H1 (cell line): ENCODE data around the gene CD63. TPM values are rescaled to one million over a fixed set of nuclear protein-coding genes. Genes with fewer than 3 reads are reported as not detected.

Experiments
- CTCF ChIA-PET: fragments of 300-600 bp; sonication (Branson Sonifier 250); formaldehyde crosslinking; loops from one replicate; lab custom pipeline; 2021; ENCODE audit not compliant: partially characterized antibody; lab: Charles Lee
- POLR2A ChIA-PET: fragments of 300-600 bp; sonication (Branson Sonifier 250); formaldehyde crosslinking; loops from one replicate; lab custom pipeline; 2021; ENCODE audit warnings: inconsistent platforms; ENCODE audit not compliant: partially characterized antibody; lab: Charles Lee
- DNase-seq, 2 experiments: peaks; one replicate each; pipeline versions ENCODE4 v3.0.0 to v3.0.0-alpha.2; 2010 to 2022; ENCODE audit warnings: low spot score in 2 of 2, low read depth in 1 of 2, mixed read lengths in 1 of 2
- FAIRE-seq: peaks from 2 replicates; lab custom pipeline; 2011; peaks lifted over from hg19 to GRCh38; lab: Jason Lieb, UNC
- H2AFZ ChIP-seq: 2 replicates; pipeline ENCODE4 v1.8.1; 2012; ENCODE audit warnings: low read length, inconsistent platforms
- H2AK5ac ChIP-seq: 2 replicates; pipeline ENCODE4 v1.6.1; 2013; ENCODE audit warnings: low read depth, low read length
- H2BK120ac ChIP-seq: replicated peaks from 2 replicates; pipeline ENCODE3; 2013; ENCODE audit warnings: low read depth, low read length, inconsistent platforms
- H2BK12ac ChIP-seq: 2 replicates; pipeline ENCODE4 v1.6.1; 2013; ENCODE audit warnings: low read depth, low read length
- H2BK15ac ChIP-seq: 2 replicates; pipeline ENCODE4 v1.6.1; 2013; ENCODE audit warnings: low read length
- H2BK20ac ChIP-seq: 2 replicates; pipeline ENCODE4 v1.6.1; 2013; ENCODE audit warnings: low read length
- H2BK5ac ChIP-seq: 2 replicates; pipeline ENCODE4 v1.6.1; 2013; ENCODE audit warnings: low read depth, low read length
- H3K14ac ChIP-seq: 2 replicates; pipeline ENCODE4 v1.6.1; 2013; ENCODE audit warnings: inconsistent platforms; ENCODE audit not compliant: insufficient read length
- H3K18ac ChIP-seq: 2 replicates; pipeline ENCODE4 v1.6.1; 2013; ENCODE audit warnings: low read length; ENCODE audit errors: extremely low read depth
- H3K23ac ChIP-seq: 2 replicates; pipeline ENCODE4 v1.6.1; 2013; ENCODE audit warnings: inconsistent platforms; ENCODE audit not compliant: insufficient read length
- H3K23me2 ChIP-seq: 2 replicates; pipeline ENCODE4 v1.6.1; 2013; ENCODE audit warnings: low read depth, low read length
- H3K27ac ChIP-seq: 2 replicates; pipeline ENCODE4 v1.6.1; 2011; ENCODE audit warnings: low read depth, low read length, inconsistent platforms
- H3K27me3 ChIP-seq, 4 experiments: replicated peaks in 1 of 4; 1 replicate in 1 of 4; 2 replicates in 3 of 4; pipeline versions ENCODE4 v1.6.1 to v1.8.1; 2011 to 2013; ENCODE audit warnings: low read length in 3 of 4, mild to moderate bottlenecking in 3 of 4, inconsistent platforms in 2 of 4, mixed read lengths in 2 of 4, moderate library complexity in 1 of 4; ENCODE audit not compliant: control insufficient read depth in 3 of 4, insufficient read depth in 3 of 4; ENCODE audit errors: extremely low read depth in 1 of 4
- H3K36me3 ChIP-seq, 4 experiments: 2 replicates each; pipeline versions ENCODE4 v1.6.1 to v1.8.1; 2011 to 2013; ENCODE audit warnings: mild to moderate bottlenecking in 4 of 4, low read length in 3 of 4, moderate library complexity in 2 of 4, control low read depth in 1 of 4, inconsistent platforms in 1 of 4; ENCODE audit not compliant: insufficient read depth in 4 of 4, control insufficient read depth in 2 of 4
- H3K4ac ChIP-seq: replicated peaks from 2 replicates; pipeline ENCODE3; 2013; ENCODE audit warnings: low read length, low read depth, mixed read lengths, inconsistent platforms; ENCODE audit not compliant: insufficient read length
- H3K4me1 ChIP-seq, 4 experiments: replicated peaks in 1 of 4; 1 replicate in 1 of 4; 2 replicates in 3 of 4; pipeline versions ENCODE4 v1.6.1 to v1.8.1; 2011 to 2013; ENCODE audit warnings: low read length in 3 of 4, inconsistent platforms in 2 of 4, mixed read lengths in 1 of 4; ENCODE audit not compliant: insufficient read depth in 4 of 4, control insufficient read depth in 3 of 4
- H3K4me2 ChIP-seq, 2 experiments: 2 replicates each; pipeline versions ENCODE4 v1.6.1 to v1.8.1; 2011 to 2013; ENCODE audit warnings: low read depth in 2 of 2, low read length in 2 of 2, control low read depth in 1 of 2, inconsistent platforms in 1 of 2, mild to moderate bottlenecking in 1 of 2; ENCODE audit not compliant: insufficient read depth in 1 of 2
- H3K4me3 ChIP-seq, 4 experiments: fragments of 200-600, 300-600 bp in 1 of 4; sonication (generic), shearing (Covaris generic), sonication (Bioruptor Twin) in 1 of 4; 2 replicates each; pipeline versions ENCODE4 v1.5.1 to v1.8.1; 2011 to 2016; ENCODE audit warnings: low read length in 4 of 4, low read depth in 3 of 4, control low read depth in 2 of 4, inconsistent platforms in 2 of 4, mild to moderate bottlenecking in 2 of 4, mixed read lengths in 1 of 4, moderate library complexity in 1 of 4; ENCODE audit not compliant: insufficient read depth in 2 of 4; ENCODE audit errors: extremely low read depth in 1 of 4
- H3K56ac ChIP-seq: replicated peaks from 2 replicates; pipeline ENCODE3; 2013; ENCODE audit warnings: low read depth, mild to moderate bottlenecking, mixed read lengths, low read length, inconsistent platforms; ENCODE audit not compliant: insufficient read length
- H3K79me1 ChIP-seq: 2 replicates; pipeline ENCODE4 v1.6.1; 2013; ENCODE audit warnings: low read depth, low read length, control low read depth
- H3K79me2 ChIP-seq, 2 experiments: 2 replicates each; pipeline versions ENCODE4 v1.6.1 to v1.8.1; 2012 to 2013; ENCODE audit warnings: low read length in 2 of 2, mild to moderate bottlenecking in 2 of 2, inconsistent platforms in 1 of 2; ENCODE audit not compliant: insufficient read depth in 2 of 2, control insufficient read depth in 1 of 2
- H3K9ac ChIP-seq, 4 experiments: replicated peaks in 1 of 4; 1 replicate in 1 of 4; 2 replicates in 3 of 4; pipeline versions ENCODE4 v1.6.1 to v1.8.1; 2011 to 2013; ENCODE audit warnings: low read depth in 3 of 4, low read length in 3 of 4, control low read depth in 2 of 4, mild to moderate bottlenecking in 2 of 4, moderate library complexity in 2 of 4, inconsistent platforms in 1 of 4; ENCODE audit errors: extremely low read depth in 1 of 4
- H3K9me3 ChIP-seq, 2 experiments: 2 replicates each; pipeline versions ENCODE4 v1.6.1 to v1.8.1; 2012 to 2013; ENCODE audit warnings: mild to moderate bottlenecking in 2 of 2, moderate library complexity in 2 of 2, control low read depth in 1 of 2, inconsistent platforms in 1 of 2, low read depth in 1 of 2, low read length in 1 of 2, mixed read lengths in 1 of 2; ENCODE audit not compliant: insufficient read depth in 2 of 2
- H4K20me1 ChIP-seq, 2 experiments: replicated peaks in 1 of 2; 2 replicates each; pipeline versions ENCODE3 to v1.8.1; 2011 to 2013; ENCODE audit warnings: inconsistent platforms in 2 of 2, low read length in 2 of 2, mild to moderate bottlenecking in 1 of 2; ENCODE audit not compliant: insufficient read depth in 2 of 2, control insufficient read depth in 1 of 2
- H4K5ac ChIP-seq: 2 replicates; pipeline ENCODE4 v1.6.1; 2013; ENCODE audit warnings: low read length, low read depth, mixed read lengths, inconsistent platforms; ENCODE audit not compliant: insufficient read length
- H4K8ac ChIP-seq: 2 replicates; pipeline ENCODE4 v1.8.0; 2013; ENCODE audit warnings: mild to moderate bottlenecking, moderate library complexity, low read length, inconsistent platforms; ENCODE audit not compliant: insufficient read depth; ENCODE audit errors: extremely low read depth
- H4K91ac ChIP-seq: replicated peaks from 2 replicates; pipeline ENCODE3; 2013; ENCODE audit warnings: low read length, mixed read lengths, inconsistent platforms; ENCODE audit not compliant: insufficient read length
- ASH2L ChIP-seq: fragments of 200-600, 300-600 bp; sonication (generic); IDR thresholded peaks from one replicate; pipeline ENCODE4 v1.7.1; 2017; ENCODE audit warnings: low read length
- CEBPB ChIP-seq: IDR thresholded peaks from 2 replicates; pipeline ENCODE4 v1.6.1; 2012; ENCODE audit warnings: low read depth, low read length
- CHD2 ChIP-seq: IDR thresholded peaks from 2 replicates; pipeline ENCODE4 v1.6.1; 2012; ENCODE audit warnings: low read length, improper control_type of control experiment
- CTCF ChIP-seq, 3 experiments: IDR thresholded peaks; 1 replicate in 2 of 3; 2 replicates in 1 of 3; pipeline versions ENCODE4 v1.5.1 to v1.6.1; 2011; ENCODE audit warnings: low read length in 3 of 3, mild to moderate bottlenecking in 3 of 3, inconsistent platforms in 2 of 3, low read depth in 1 of 3, moderate library complexity in 1 of 3; ENCODE audit not compliant: insufficient read depth in 1 of 3; ENCODE audit errors: control extremely low read depth in 1 of 3
- JUND ChIP-seq: IDR thresholded peaks from 2 replicates; pipeline ENCODE4 v1.6.1; 2011; ENCODE audit warnings: mild to moderate bottlenecking, improper control_type of control experiment, low read length
- NRF1 ChIP-seq: IDR thresholded peaks from 2 replicates; pipeline ENCODE4 v1.6.1; 2011; ENCODE audit warnings: mild to moderate bottlenecking, low read depth, low read length, improper control_type of control experiment
- SP1 ChIP-seq: IDR thresholded peaks from 2 replicates; pipeline ENCODE4 v1.6.1; 2011; ENCODE audit warnings: low read depth, low read length
- SUZ12 ChIP-seq: fragments of 200-600 bp; sonication (generic); IDR thresholded peaks from 2 replicates; pipeline ENCODE4 v1.6.1; 2012; ENCODE audit warnings: mild to moderate bottlenecking, inconsistent platforms, low read length, moderate library complexity, mixed read lengths
- ZNF274 ChIP-seq: IDR thresholded peaks from 2 replicates; pipeline ENCODE4 v1.7.0; 2012; ENCODE audit warnings: low read length, borderline replicate concordance; ENCODE audit errors: extremely low read depth
- WGBS, 2 experiments: shearing (Covaris generic) in 1 of 2; methylation state at CpG; one replicate each; pipeline versions ENCODE4 v1.1.6 to v1.1.7; 2013 to 2015; ENCODE audit warnings: low lambda C conversion rate in 2 of 2, mixed read lengths in 2 of 2, inconsistent platforms in 1 of 2, low coverage in 1 of 2, missing lambda C conversion rate in 1 of 2; ENCODE audit not compliant: insufficient replicate concordance in 2 of 2, insufficient coverage in 1 of 2, insufficient read length in 1 of 2; ENCODE audit errors: extremely low coverage in 1 of 2, missing lambda C conversion rate in 1 of 2; 5-methylcytosine and 5-hydroxymethylcytosine counted together
- polyA plus RNA-seq, 7 experiments: library from polyadenylated mRNA; depleted of rRNA in 3 of 7; stranded (reverse) in 5 of 7; unstranded in 2 of 7; fragments of >200 nt in 5 of 7; fragments of 200-250 nt in 2 of 7; gene quantifications; 1 replicate in 5 of 7; 2 replicates in 1 of 7; 4 replicates in 1 of 7; pipeline versions ENCODE4 v1.2.1 to v1.2.3, GENCODE V29; 2011 to 2013; ENCODE audit warnings: missing spikeins in 2 of 7, mixed read lengths in 2 of 7
- total RNA-seq: library from RNA; stranded (reverse); fragmentation: NEBNext Ultra II Directional; extraction: Animal tissue kit (Norgen Biotek cat#: 25700); gene quantifications from 2 replicates; pipeline ENCODE4 v1.2.1, GENCODE V29; 2021

CD63 gene
- total and polyA plus RNA-seq, 2 of the 8 experiments (the other 6 are each of a cell fraction or from before 2014, with no cell fraction given) = 440 to 526 TPM

DNA sequence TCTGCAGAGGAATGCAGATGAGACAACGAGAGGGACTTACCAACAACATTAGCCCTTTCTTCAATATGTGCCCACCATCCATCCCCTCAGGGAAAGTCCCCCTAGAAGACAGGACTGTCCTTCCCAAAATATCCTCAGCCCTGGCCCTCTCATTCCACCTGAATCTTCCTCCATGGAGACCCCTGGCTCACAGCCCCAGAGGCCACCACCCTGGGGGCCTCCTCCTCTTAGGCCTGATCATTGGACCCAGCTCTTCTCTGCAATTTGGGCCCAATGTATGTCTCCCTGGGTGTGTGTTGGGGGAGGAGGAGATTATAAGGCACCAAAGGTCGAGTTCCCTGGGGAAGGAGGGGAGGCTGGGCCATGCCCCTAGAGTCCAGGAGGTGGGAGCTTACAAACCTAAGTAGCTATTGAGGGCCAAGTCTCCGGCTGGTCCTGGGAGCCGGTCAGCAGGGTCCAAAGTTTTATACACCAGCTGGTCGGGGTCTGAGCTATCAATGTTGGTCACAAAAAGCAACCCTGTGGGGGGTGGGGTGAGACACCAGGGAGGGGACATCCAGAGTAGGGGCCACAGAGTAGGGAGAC, 29.2 kb downstream of the CD63 start:
- Histone ChIP-seq H3K23me2 (no peaks in the 10 kb centered on the region), H3K4me2 (no peak overlapping the region), H3K27ac (no peak overlapping the region), H3K9ac (no peak overlapping the region), H4K20me1 (peaks cover 0 to 9% of the 10 kb centered on the region in 2 experiments), H3K79me2 (peaks cover 0 to 10% of the 10 kb centered on the region in 2 experiments; a peak in 2 of 4 replicates), H3K4me3 (no peak overlapping the region), H2AK5ac (no peak overlapping the region), H4K5ac (no peak overlapping the region), H2BK15ac (no peak overlapping the region), H3K36me3 (peaks cover 2 to 29% (median 7%) of the 10 kb centered on the region in 4 experiments; a peak in 6 of 8 replicates), H3K27me3 (no peaks in the 10 kb centered on the region), H3K14ac (no peak overlapping the region), H3K56ac (no peak overlapping the region), H2AFZ (no peak overlapping the region), H3K4ac (no peak overlapping the region), H2BK12ac (no peak overlapping the region), H3K79me1 (peaks cover 4% of the 10 kb centered on the region; the same call in 1 of the 2 replicates), H3K18ac (no peak overlapping the region), H3K23ac (no peak overlapping the region), H2BK5ac (no peak overlapping the region), H4K8ac (no peak overlapping the region), H2BK20ac (no peak overlapping the region), H4K91ac (no peak overlapping the region), H2BK120ac (no peak overlapping the region), H3K9me3 (no peaks in the 10 kb centered on the region), H3K4me1 (no peaks in the 10 kb centered on the region; a peak in 1 of 7 replicates)
- CTCF ChIA-PET = interaction anchor here (0.9 to 5.0 kb wide), 6 partner anchors 13 to 42 kb away, joined by 3 to 23 read pairs (median 4); a partner anchor contains a TSS
- no peak for DNase-seq
- POLR2A ChIA-PET = interaction anchor here (0.7 to 1.7 kb wide), 4 partner anchors 10 to 24 kb away, joined by 3 to 6 read pairs (median 4); a partner anchor contains a TSS
- TF ChIP-seq CHD2 (no peak), ZNF274 (no peak), JUND (no peak), SP1 (no peak), SUZ12 (no peak), NRF1 (no peak), CEBPB (no peak), ASH2L (no peak), CTCF (IDR thresholded peaks at IDR 0.05; ENCODE audit: control extremely low read depth in 1 of 3, insufficient read depth in 1 of 3, low read depth in 1 of 3, low read length in 3 of 3) (no peak)
- WGBS, 2 experiments = 96% methylated on average over 5 of the region's 5 CpGs; no CpG with 5 or more reads in 1 of the 2 experiments
- no peak for FAIRE-seq
